ENCODE data around the gene SLC25A23.

GRCh38 chr19:6416658-6417405, 42.8 kb downstream of the SLC25A23 start:
- TF ChIP-seq, protein P1, sequence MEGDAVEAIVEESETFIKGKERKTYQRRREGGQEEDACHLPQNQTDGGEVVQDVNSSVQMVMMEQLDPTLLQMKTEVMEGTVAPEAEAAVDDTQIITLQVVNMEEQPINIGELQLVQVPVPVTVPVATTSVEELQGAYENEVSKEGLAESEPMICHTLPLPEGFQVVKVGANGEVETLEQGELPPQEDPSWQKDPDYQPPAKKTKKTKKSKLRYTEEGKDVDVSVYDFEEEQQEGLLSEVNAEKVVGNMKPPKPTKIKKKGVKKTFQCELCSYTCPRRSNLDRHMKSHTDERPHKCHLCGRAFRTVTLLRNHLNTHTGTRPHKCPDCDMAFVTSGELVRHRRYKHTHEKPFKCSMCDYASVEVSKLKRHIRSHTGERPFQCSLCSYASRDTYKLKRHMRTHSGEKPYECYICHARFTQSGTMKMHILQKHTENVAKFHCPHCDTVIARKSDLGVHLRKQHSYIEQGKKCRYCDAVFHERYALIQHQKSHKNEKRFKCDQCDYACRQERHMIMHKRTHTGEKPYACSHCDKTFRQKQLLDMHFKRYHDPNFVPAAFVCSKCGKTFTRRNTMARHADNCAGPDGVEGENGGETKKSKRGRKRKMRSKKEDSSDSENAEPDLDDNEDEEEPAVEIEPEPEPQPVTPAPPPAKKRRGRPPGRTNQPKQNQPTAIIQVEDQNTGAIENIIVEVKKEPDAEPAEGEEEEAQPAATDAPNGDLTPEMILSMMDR (IDR thresholded peaks at IDR 0.05) = no peak
- no peak for TF ChIP-seq EP300 (IDR thresholded peaks at IDR 0.05)
